Measurements from ENCODE around the gene SNN. TPM values are rescaled to one million over a fixed set of nuclear protein-coding genes. Genes with fewer than 3 reads are reported as not detected.
A peak's percentile ranks its signal among the peaks of the same experiment; 100 is the strongest.

The SNN gene
- total RNA-seq, 1 experiment from 2014 or later: 26.0 TPM

- Mint-ChIP-seq H3K4me1 (ENCODE audit: low read depth, unreplicated experiment) (peaks cover 10% of the 10 kb centered on the region), H3K27me3 (ENCODE audit: unreplicated experiment) (no peaks in the 10 kb centered on the region), H3K4me3 (ENCODE audit: low read depth, unreplicated experiment) (peak overlapping the region; percentile 22), H3K27ac (ENCODE audit: unreplicated experiment) (peak overlapping the region; percentile 15), H3K36me3 (ENCODE audit: insufficient read depth, unreplicated experiment) (peaks cover 39% of the 10 kb centered on the region), H3K9me3 (ENCODE audit: low read depth, unreplicated experiment) (no peaks in the 10 kb centered on the region)
- CTCF ChIA-PET: no interaction called here
- DNase-seq: no peak
- intact Hi-C loops (cut with micrococcal nuclease; ENCODE audit: unreplicated experiment): no loop called here
- BruUV-seq (replicated peaks): no TSS peak
- no peak for TF ChIP-seq CTCF (IDR thresholded peaks at IDR 0.05; ENCODE audit: unreplicated experiment)
Observed at GRCh38 chr16:11666103-11667055, 1.9 kb upstream of the SNN start.

GRCh38 chr16:11667221-11667823, 933 bp upstream of the SNN start:
- BruUV-seq (replicated peaks): no TSS peak
- Mint-ChIP-seq H3K9me3 (ENCODE audit: low read depth, unreplicated experiment) (no peaks in the 10 kb centered on the region), H3K27me3 (ENCODE audit: unreplicated experiment) (no peaks in the 10 kb centered on the region), H3K4me1 (ENCODE audit: low read depth, unreplicated experiment) (peaks cover 17% of the 10 kb centered on the region), H3K27ac (ENCODE audit: unreplicated experiment) (peak overlapping the region; percentile 15), H3K4me3 (ENCODE audit: low read depth, unreplicated experiment) (peak overlapping the region; percentile 30), H3K36me3 (ENCODE audit: insufficient read depth, unreplicated experiment) (peaks cover 46% of the 10 kb centered on the region)
- DNase-seq: no peak
- CTCF ChIA-PET: no interaction called here
- TF ChIP-seq CTCF (IDR thresholded peaks at IDR 0.05; ENCODE audit: unreplicated experiment): no peak
- intact Hi-C loops (cut with micrococcal nuclease; ENCODE audit: unreplicated experiment): no loop called here

- peak overlapping the region; percentile 61 for H3K4me3 Mint-ChIP-seq (ENCODE audit: low read depth, unreplicated experiment)
- DNase-seq: no peak
- CTCF ChIA-PET: interaction anchor here (1.0 kb wide), 1 partner anchor 12 kb away, joined by 3 read pairs; no protein-coding TSS in a partner anchor
- H3K4me1 Mint-ChIP-seq (ENCODE audit: low read depth, unreplicated experiment): peaks cover 32% of the 10 kb centered on the region
- no peaks in the 10 kb centered on the region for H3K9me3 Mint-ChIP-seq (ENCODE audit: low read depth, unreplicated experiment)
- BruUV-seq (replicated peaks): no TSS peak
- H3K27me3 Mint-ChIP-seq (ENCODE audit: unreplicated experiment): no peaks in the 10 kb centered on the region
- intact Hi-C loops (cut with micrococcal nuclease; ENCODE audit: unreplicated experiment): no loop called here
- no peak overlapping the region for H3K27ac Mint-ChIP-seq (ENCODE audit: unreplicated experiment)
- H3K36me3 Mint-ChIP-seq (ENCODE audit: insufficient read depth, unreplicated experiment): peaks cover 46% of the 10 kb centered on the region
- no peak for TF ChIP-seq CTCF (IDR thresholded peaks at IDR 0.05; ENCODE audit: unreplicated experiment)
Observed at GRCh38 chr16:11668623-11669379, 546 bp downstream of the SNN start.

GRCh38 chr16:11669380-11670146, 1.3 kb downstream of the SNN start:
- CTCF ChIA-PET: interaction anchor here (1.0 kb wide), 1 partner anchor 11 kb away, joined by 3 read pairs; no protein-coding TSS in a partner anchor
- no peak overlapping the region for H3K27ac Mint-ChIP-seq (ENCODE audit: unreplicated experiment)
- peak overlapping the region; percentile 61 for H3K4me3 Mint-ChIP-seq (ENCODE audit: low read depth, unreplicated experiment)
- no peaks in the 10 kb centered on the region for H3K9me3 Mint-ChIP-seq (ENCODE audit: low read depth, unreplicated experiment)
- H3K36me3 Mint-ChIP-seq (ENCODE audit: insufficient read depth, unreplicated experiment): peaks cover 46% of the 10 kb centered on the region
- intact Hi-C loops (cut with micrococcal nuclease; ENCODE audit: unreplicated experiment): loop anchor here (10.0 kb wide), 1 partner anchor 265 kb away; no protein-coding TSS in a partner anchor
- peaks cover 39% of the 10 kb centered on the region for H3K4me1 Mint-ChIP-seq (ENCODE audit: low read depth, unreplicated experiment)
- DNase-seq: no peak
- TF ChIP-seq CTCF (IDR thresholded peaks at IDR 0.05; ENCODE audit: unreplicated experiment): no peak
- BruUV-seq (replicated peaks): TSS peak; percentile 80
- H3K27me3 Mint-ChIP-seq (ENCODE audit: unreplicated experiment): no peaks in the 10 kb centered on the region

Measured in Calu3 (cell line).